M059J (cell line): ENCODE data around the gene SERP1. TPM values are rescaled to one million over a fixed set of nuclear protein-coding genes. Genes with fewer than 3 reads are reported as not detected.
"Not testable (repeated sequence)": the region's sequence is repeated elsewhere in the genome, so short reads cannot be mapped to it uniquely, and the experiment has no call there.

Source experiments
- DNase-seq: peaks from one replicate; pipeline ENCODE4 v3.0.0-alpha.2; 2012; ENCODE audit warnings: low read depth
- total RNA-seq: library from RNA; depleted of rRNA; stranded (reverse); fragments of >200 nt; shearing (Covaris generic); gene quantifications from 2 replicates; pipeline ENCODE4 v1.2.3, GENCODE V29; 2014

The SERP1 gene
- total RNA-seq, 1 experiment from 2014 or later, result 294 TPM

- DNase-seq, result no peak
Measured at GRCh38 chr3:150538324-150539208, 7.7 kb downstream of the SERP1 start.

GRCh38 chr3:150535204-150535603 lies 11.1 kb downstream of the SERP1 start:
- no peak for DNase-seq

- DNase-seq, result no peak
Measured at GRCh38 chr3:150531775-150532174, 14.5 kb downstream of the SERP1 start.

- peak; percentile 35 for DNase-seq
Measured at GRCh38 chr3:150528354-150528797, 17.9 kb downstream of the SERP1 start.

- no peak for DNase-seq
Measured at GRCh38 chr3:150527464-150528255, 18.6 kb downstream of the SERP1 start.

- no peak for DNase-seq
Measured at GRCh38 chr3:150523538-150523937, 22.8 kb downstream of the SERP1 start.

GRCh38 chr3:150521463-150521862 lies 24.8 kb downstream of the SERP1 start:
- no peak for DNase-seq

GRCh38 chr3:150520408-150520807 lies 25.9 kb downstream of the SERP1 start:
- no peak for DNase-seq

GRCh38 chr3:150519026-150519425 lies 27.3 kb downstream of the SERP1 start:
- no peak for DNase-seq

- peak; percentile 62 for DNase-seq
Measured at GRCh38 chr3:150515210-150515609, 31.1 kb downstream of the SERP1 start.

GRCh38 chr3:150511122-150511821 lies 35.0 kb downstream of the SERP1 start:
- peak; percentile 56 for DNase-seq

GRCh38 chr3:150509780-150510179 lies 36.5 kb downstream of the SERP1 start:
- DNase-seq, result no peak

- no peak for DNase-seq
Measured at GRCh38 chr3:150508401-150508800, 37.9 kb downstream of the SERP1 start.

- no peak for DNase-seq
Measured at GRCh38 chr3:150504483-150504882, 41.8 kb downstream of the SERP1 start.

GRCh38 chr3:150503402-150504099 lies 42.7 kb downstream of the SERP1 start:
- DNase-seq, result no peak

GRCh38 chr3:150500960-150501359 lies 45.3 kb downstream of the SERP1 start:
- not testable (repeated sequence) for DNase-seq

GRCh38 chr3:150497956-150498355 lies 48.3 kb downstream of the SERP1 start:
- peak; percentile 92 for DNase-seq

- DNase-seq, result peak; percentile 67
Measured at GRCh38 chr3:150495563-150496168, 50.6 kb downstream of the SERP1 start.

GRCh38 chr3:150495149-150495548 lies 51.1 kb downstream of the SERP1 start:
- DNase-seq, result peak; percentile 33

- DNase-seq, result no peak
Measured at GRCh38 chr3:150494411-150494977, 51.8 kb downstream of the SERP1 start.
